K562 (cell line): ENCODE results near the gene CLK4. TPM values are rescaled to one million over a fixed set of nuclear protein-coding genes. Genes with fewer than 3 reads are reported as not detected.

ENCODE experiments used
- ATAC-seq: fragments of 200-7000 bp; cut with Tn5 transposase; 3 replicates; pipeline ENCODE4 v1.9.1; 2020; ENCODE audit warnings: moderate library complexity
- BruUV-seq: library from RNA; stranded (reverse); fragments of 400-500 nt; replicated peaks from 2 replicates; lab custom pipeline; 2021; lab: Mats Ljungman, UMichigan
- CTCF ChIA-PET: fragments of 300-600 bp; formaldehyde crosslinking; extraction: SDS; loops from one replicate; lab custom pipeline; 2021; ENCODE audit warnings: low intra/inter-chr PET ratio; lab: Yijun Ruan, JAX
- POLR2A ChIA-PET: fragments of 300-600, 350-650 bp; sonication (Branson Sonifier 250); formaldehyde crosslinking; extraction: SDS; loops from one replicate; lab custom pipeline; 2021; ENCODE audit warnings: antibody characterized with exemption, inconsistent platforms; lab: Yijun Ruan, JAX
- DNase-seq, 4 experiments: peaks; one replicate each; pipeline versions ENCODE4 v3.0.0 to v3.0.0-alpha.2; 2011 to 2018; ENCODE audit warnings: low spot score in 3 of 4, mixed read lengths in 3 of 4; ENCODE audit errors: extremely low read depth in 1 of 4
- FAIRE-seq: peaks from 2 replicates; lab custom pipeline; 2011; peaks lifted over from hg19 to GRCh38; lab: Jason Lieb, UNC
- H2AFZ ChIP-seq: 2 replicates; pipeline ENCODE4 v1.6.0; 2011; ENCODE audit warnings: low read depth, low read length, control low read depth, inconsistent platforms
- H3K27ac ChIP-seq: fragments of 200-600 bp; 3 replicates; pipeline ENCODE4 v1.8.0; 2011; ENCODE audit warnings: low read depth, mild to moderate bottlenecking, control low read depth, inconsistent platforms, low read length, moderate library complexity, mixed read lengths; ENCODE audit errors: extremely low read depth
- H3K27me3 ChIP-seq, 2 experiments: fragments of 300-600 bp in 1 of 2; 2 replicates in 1 of 2; 3 replicates in 1 of 2; pipeline versions ENCODE4 v1.6.0 to v1.8.0; 2011; ENCODE audit warnings: inconsistent platforms in 2 of 2, low read length in 2 of 2, mild to moderate bottlenecking in 1 of 2, mixed read lengths in 1 of 2, moderate library complexity in 1 of 2; ENCODE audit not compliant: control insufficient read depth in 2 of 2, insufficient read depth in 2 of 2
- H3K36me3 ChIP-seq: fragments of 300-600 bp; 3 replicates; pipeline ENCODE4 v1.8.0; 2011; ENCODE audit warnings: mild to moderate bottlenecking, low read length, inconsistent platforms; ENCODE audit not compliant: control insufficient read depth, insufficient read depth
- H3K4me1 ChIP-seq, 2 experiments: fragments of 200-600 bp in 1 of 2; replicated peaks in 1 of 2; 2 replicates in 1 of 2; 3 replicates in 1 of 2; pipeline versions ENCODE4 v1.5.1 to v1.8.0; 2011; ENCODE audit warnings: inconsistent platforms in 2 of 2, low read length in 2 of 2, mild to moderate bottlenecking in 1 of 2, mixed read lengths in 1 of 2, moderate library complexity in 1 of 2; ENCODE audit not compliant: control insufficient read depth in 2 of 2, insufficient read depth in 2 of 2
- H3K4me2 ChIP-seq: 2 replicates; pipeline ENCODE4 v1.6.1; 2011; ENCODE audit warnings: low read length, control low read depth, inconsistent platforms, mixed read lengths; ENCODE audit not compliant: insufficient read depth
- H3K4me3 ChIP-seq: fragments of 200-600 bp; sonication (generic), shearing (Covaris generic); 2 replicates; pipeline ENCODE4 v1.5.1; 2016; ENCODE audit warnings: control low read depth, inconsistent platforms
- H3K79me2 ChIP-seq: fragments of 200-600 bp; 3 replicates; pipeline ENCODE4 v1.8.0; 2011; ENCODE audit warnings: low read length, inconsistent platforms; ENCODE audit not compliant: control insufficient read depth, insufficient read depth
- H3K9ac ChIP-seq, 2 experiments: 2 replicates each; pipeline versions ENCODE4 v1.6.0 to v1.6.1; 2011; ENCODE audit warnings: low read depth in 2 of 2, low read length in 2 of 2, control low read depth in 1 of 2, inconsistent platforms in 1 of 2, mild to moderate bottlenecking in 1 of 2, mixed read lengths in 1 of 2; ENCODE audit not compliant: insufficient read depth in 1 of 2
- H3K9me1 ChIP-seq: one replicate; pipeline ENCODE4 v1.6.0; 2011; ENCODE audit warnings: inconsistent platforms, mild to moderate bottlenecking, low read length, moderate library complexity; ENCODE audit not compliant: control insufficient read depth, insufficient read depth
- H3K9me3 ChIP-seq: replicated peaks from 2 replicates; pipeline ENCODE4 v1.5.1; 2011; ENCODE audit warnings: low read depth, low read length, inconsistent platforms; ENCODE audit not compliant: control insufficient read depth, insufficient read depth
- H4K20me1 ChIP-seq: replicated peaks from 2 replicates; pipeline ENCODE4 v1.6.1; 2011; ENCODE audit warnings: low read length, inconsistent platforms, mixed read lengths; ENCODE audit not compliant: control insufficient read depth, insufficient read depth
- WGBS: fragments of 100-300 bp; shearing (Covaris generic); methylation state at CpG from one replicate; pipeline ENCODE4 v1.1.6; 2016; ENCODE audit warnings: low coverage, mixed read lengths; ENCODE audit not compliant: insufficient coverage; ENCODE audit errors: missing lambda C conversion rate; 5-methylcytosine and 5-hydroxymethylcytosine counted together
- in situ Hi-C: fragments of 300-500 bp; cut with MboI; formaldehyde crosslinking; loops from 4 replicates; pipeline ENCODE4 v1.15.0; 2018; ENCODE audit warnings: inconsistent platforms, mixed read lengths
- intact Hi-C: fragments of 100-400 bp; cut with micrococcal nuclease; formaldehyde crosslinking; loops from 2 replicates; pipeline ENCODE4 v1.14.2; 2022
- polyA plus RNA-seq, 8 experiments: library from polyadenylated mRNA; depleted of rRNA in 4 of 8; stranded (reverse) in 5 of 8; unstranded in 3 of 8; fragments of >200 nt; fragmentation: Nextera tagmentation in 2 of 8; fragmentation: Illumina TruSeq in 1 of 8; extraction: Ambion mirVana in 2 of 8; extraction: Trizol in 1 of 8; gene quantifications; 2 replicates each; pipeline versions ENCODE4 v1.2.1 to v1.2.3, GENCODE V29; 2011 to 2014; ENCODE audit warnings: inconsistent platforms in 1 of 8, missing spikeins in 1 of 8
- total RNA-seq, 7 experiments: library from RNA; depleted of rRNA in 6 of 7; stranded (reverse); fragments of >200 nt in 6 of 7; fragmentation: Illumina TruSeq in 2 of 7; extraction: Trizol in 2 of 7; gene quantifications; 2 replicates each; pipeline versions ENCODE4 v1.2.1 to v1.2.3, GENCODE V29; 2011 to 2021; ENCODE audit warnings: low replicate concordance in 1 of 7
- TF ChIP-seq, protein P1 (sequence below), 2 experiments: fragments of 450-650 bp; conservative IDR thresholded peaks; 2 replicates each; pipeline ENCODE4 v1.6.1; 2017; ENCODE audit warnings: mild to moderate bottlenecking in 2 of 2, moderate library complexity in 2 of 2
- TF ChIP-seq, protein P2 (sequence below): sonication (generic); formaldehyde crosslinking; IDR thresholded peaks from 2 replicates; pipeline ENCODE4 v1.8.0; 2023; ENCODE audit warnings: mild to moderate bottlenecking, missing genetic modification reagents

CLK4 gene
- total and polyA plus RNA-seq, 9 of the 15 experiments (the other 6 are each of a cell fraction or from before 2014, with no cell fraction given) = 10.5 to 23.1 (median 13.9) TPM

- Histone ChIP-seq H4K20me1 (no peaks in the 10 kb centered on the region), H3K27ac (no peak overlapping the region), H3K9ac (no peak overlapping the region), H3K4me1 (no peaks in the 10 kb centered on the region; a peak in 1 of 5 replicates), H3K9me3 (no peaks in the 10 kb centered on the region), H3K27me3 (peaks cover 6 to 59% of the 10 kb centered on the region in 2 experiments), H3K36me3 (no peaks in the 10 kb centered on the region), H3K79me2 (no peaks in the 10 kb centered on the region), H2AFZ (no peak overlapping the region)
- TF ChIP-seq, protein P1, sequence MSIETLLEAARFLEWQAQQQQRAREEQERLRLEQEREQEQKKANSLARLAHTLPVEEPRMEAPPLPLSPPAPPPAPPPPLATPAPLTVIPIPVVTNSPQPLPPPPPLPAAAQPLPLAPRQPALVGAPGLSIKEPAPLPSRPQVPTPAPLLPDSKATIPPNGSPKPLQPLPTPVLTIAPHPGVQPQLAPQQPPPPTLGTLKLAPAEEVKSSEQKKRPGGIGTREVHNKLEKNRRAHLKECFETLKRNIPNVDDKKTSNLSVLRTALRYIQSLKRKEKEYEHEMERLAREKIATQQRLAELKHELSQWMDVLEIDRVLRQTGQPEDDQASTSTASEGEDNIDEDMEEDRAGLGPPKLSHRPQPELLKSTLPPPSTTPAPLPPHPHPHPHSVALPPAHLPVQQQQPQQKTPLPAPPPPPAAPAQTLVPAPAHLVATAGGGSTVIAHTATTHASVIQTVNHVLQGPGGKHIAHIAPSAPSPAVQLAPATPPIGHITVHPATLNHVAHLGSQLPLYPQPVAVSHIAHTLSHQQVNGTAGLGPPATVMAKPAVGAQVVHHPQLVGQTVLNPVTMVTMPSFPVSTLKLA (conservative IDR thresholded peaks at IDR 0.05) = no peak
- TF ChIP-seq, protein P2, sequence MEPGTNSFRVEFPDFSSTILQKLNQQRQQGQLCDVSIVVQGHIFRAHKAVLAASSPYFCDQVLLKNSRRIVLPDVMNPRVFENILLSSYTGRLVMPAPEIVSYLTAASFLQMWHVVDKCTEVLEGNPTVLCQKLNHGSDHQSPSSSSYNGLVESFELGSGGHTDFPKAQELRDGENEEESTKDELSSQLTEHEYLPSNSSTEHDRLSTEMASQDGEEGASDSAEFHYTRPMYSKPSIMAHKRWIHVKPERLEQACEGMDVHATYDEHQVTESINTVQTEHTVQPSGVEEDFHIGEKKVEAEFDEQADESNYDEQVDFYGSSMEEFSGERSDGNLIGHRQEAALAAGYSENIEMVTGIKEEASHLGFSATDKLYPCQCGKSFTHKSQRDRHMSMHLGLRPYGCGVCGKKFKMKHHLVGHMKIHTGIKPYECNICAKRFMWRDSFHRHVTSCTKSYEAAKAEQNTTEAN = no peak
- TF ChIP-seq, all 486 proteins: peak for 0
- BruUV-seq = no TSS peak
- CTCF ChIA-PET = no interaction called here
- H3K9me1 ChIP-seq = no peaks in the 10 kb centered on the region
- WGBS = 6% methylated on average over 11 of the region's 13 CpGs
- FAIRE-seq (no peak), ATAC-seq (no peak), DNase-seq (no peak)
- in situ Hi-C loops (no loop called here), intact Hi-C loops (no loop called here)
- no peak overlapping the region for H3K4me3 ChIP-seq
- POLR2A ChIA-PET = no interaction called here
- H3K4me2 ChIP-seq = no peak overlapping the region
Observed at GRCh38 chr5:178582291-178582690, 44.6 kb downstream of the CLK4 start.
